GM12878 (cell line): ENCODE results near the gene IL15. TPM values are rescaled to one million over a fixed set of nuclear protein-coding genes. Genes with fewer than 3 reads are reported as not detected.

Experiments used
- ATAC-seq: fragments of 200-7000 bp; cut with Tn5 transposase; 3 replicates; pipeline ENCODE4 v1.9.1; 2020; ENCODE audit warnings: mild to moderate bottlenecking, moderate library complexity
- BruUV-seq: library from RNA; stranded (reverse); fragments of 400-500 nt; replicated peaks from 2 replicates; lab custom pipeline; 2021; lab: Mats Ljungman, UMichigan
- CTCF ChIA-PET: fragments of 300-600 bp; sonication (Branson Sonifier 250); formaldehyde crosslinking; extraction: SDS; loops from one replicate; lab custom pipeline; 2021; ENCODE audit warnings: inconsistent platforms; lab: Yijun Ruan, JAX
- POLR2A ChIA-PET: fragments of 350-600 bp; formaldehyde crosslinking; extraction: SDS; loops from one replicate; lab custom pipeline; 2021; ENCODE audit warnings: inconsistent platforms; lab: Charles Lee
- RAD21 ChIA-PET: fragments of 300-600 bp; sonication (Branson Sonifier 250); formaldehyde crosslinking; loops from one replicate; lab custom pipeline; 2023; ENCODE audit warnings: antibody characterized with exemption; ENCODE audit not compliant: unreplicated experiment; lab: Charles Lee
- SMC1A ChIA-PET: fragments of 300-600 bp; sonication (Branson Sonifier 250); formaldehyde crosslinking; loops from one replicate; lab custom pipeline; 2023; ENCODE audit not compliant: unreplicated experiment, uncharacterized antibody; lab: Charles Lee
- DNase-seq: peaks from one replicate; pipeline ENCODE4 v3.0.0-alpha.2; 2011; ENCODE audit warnings: low read depth, low spot score
- FAIRE-seq: peaks from 3 replicates; lab custom pipeline; 2011; peaks lifted over from hg19 to GRCh38; lab: Jason Lieb, UNC
- H2AFZ ChIP-seq: 2 replicates; pipeline ENCODE4 v1.6.0; 2011; ENCODE audit warnings: low read depth, low read length, control low read depth; ENCODE audit not compliant: control insufficient read depth
- H3K27ac ChIP-seq: 2 replicates; pipeline ENCODE4 v1.5.1; 2011; ENCODE audit warnings: control low read depth; ENCODE audit not compliant: control insufficient read depth, insufficient read depth
- H3K27me3 ChIP-seq, 2 experiments: replicated peaks in 1 of 2; 2 replicates each; pipeline versions ENCODE4 v1.6.0 to v1.6.1; 2011; ENCODE audit warnings: low read length in 1 of 2; ENCODE audit not compliant: control insufficient read depth in 2 of 2, insufficient read depth in 2 of 2
- H3K36me3 ChIP-seq, 2 experiments: 2 replicates each; pipeline ENCODE4 v1.5.1; 2011; ENCODE audit warnings: low read length in 1 of 2; ENCODE audit not compliant: control insufficient read depth in 2 of 2, insufficient read depth in 2 of 2
- H3K4me1 ChIP-seq: 2 replicates; pipeline ENCODE4 v1.6.1; 2011; ENCODE audit warnings: mild to moderate bottlenecking, low read length, moderate library complexity, mixed read lengths; ENCODE audit not compliant: control insufficient read depth, insufficient read depth
- H3K4me2 ChIP-seq: 2 replicates; pipeline ENCODE4 v1.6.0; 2011; ENCODE audit warnings: control low read depth; ENCODE audit not compliant: control insufficient read depth, insufficient read depth
- H3K4me3 ChIP-seq: fragments of 200-600 bp; sonication (generic); 2 replicates; pipeline ENCODE4 v1.5.1; 2016
- H3K79me2 ChIP-seq: 2 replicates; pipeline ENCODE4 v1.6.0; 2011; ENCODE audit warnings: low read length; ENCODE audit not compliant: control insufficient read depth, insufficient read depth
- H3K9ac ChIP-seq: 2 replicates; pipeline ENCODE4 v1.8.0; 2011; ENCODE audit warnings: low read length, control low read depth, mixed read lengths; ENCODE audit not compliant: control insufficient read depth, insufficient read depth
- H3K9me3 ChIP-seq: replicated peaks from 3 replicates; pipeline ENCODE4 v1.5.1; 2011; ENCODE audit warnings: mild to moderate bottlenecking, low read length; ENCODE audit not compliant: control insufficient read depth, insufficient read depth
- H4K20me1 ChIP-seq: 2 replicates; pipeline ENCODE4 v1.6.0; 2011; ENCODE audit not compliant: control insufficient read depth, insufficient read depth
- BCL3 ChIP-seq: IDR thresholded peaks from 2 replicates; pipeline ENCODE4 v1.6.1; 2011; ENCODE audit warnings: borderline replicate concordance, low read depth, mild to moderate bottlenecking, moderate library complexity, low read length; ENCODE audit not compliant: insufficient read depth, poor library complexity, severe bottlenecking
- BRCA1 ChIP-seq: IDR thresholded peaks from 2 replicates; pipeline ENCODE4 v1.6.1; 2011; ENCODE audit warnings: low read depth, low read length, improper control_type of control experiment
- CUX1 ChIP-seq: IDR thresholded peaks from 2 replicates; pipeline ENCODE4 v1.6.1; 2012; ENCODE audit warnings: improper control_type of control experiment, low read depth, low read length; ENCODE audit not compliant: insufficient replicate concordance
- GABPA ChIP-seq: IDR thresholded peaks from 2 replicates; pipeline ENCODE4 v1.6.1; 2014; ENCODE audit warnings: antibody characterized with exemption, low read depth, mild to moderate bottlenecking, inconsistent platforms
- MLLT1 ChIP-seq: fragments of 450-650 bp; IDR thresholded peaks from 2 replicates; pipeline ENCODE4 v1.6.1; 2016; ENCODE audit warnings: mild to moderate bottlenecking
- WGBS: methylation state at CpG from one replicate; pipeline ENCODE4 v1.1.6; 2016; ENCODE audit warnings: low lambda C conversion rate; ENCODE audit not compliant: insufficient replicate concordance, insufficient coverage; ENCODE audit errors: missing lambda C conversion rate; 5-methylcytosine and 5-hydroxymethylcytosine counted together
- in situ Hi-C: fragments of 300-500 bp; cut with MboI; formaldehyde crosslinking; loops from 9 replicates; pipeline ENCODE4 v1.14.3; 2018; ENCODE audit warnings: mixed read lengths
- intact Hi-C: fragments of 100-400 bp; cut with micrococcal nuclease; formaldehyde crosslinking; loops from one replicate; pipeline ENCODE4 v1.14.2; 2022; ENCODE audit not compliant: unreplicated experiment
- polyA plus RNA-seq, 11 experiments: library from polyadenylated mRNA; depleted of rRNA in 4 of 11; unstranded in 6 of 11; stranded (reverse) in 5 of 11; fragments of >200 nt; fragmentation: Nextera tagmentation in 4 of 11; fragmentation: Illumina TruSeq in 1 of 11; extraction: Ambion mirVana in 4 of 11; extraction: Trizol in 1 of 11; gene quantifications; 1 replicate in 1 of 11; 2 replicates in 10 of 11; pipeline versions ENCODE4 v1.2.1 to v1.2.3, GENCODE V29; 2011 to 2016; ENCODE audit warnings: inconsistent platforms in 2 of 11, missing spikeins in 2 of 11, low read depth in 1 of 11
- total RNA-seq, 4 experiments: library from RNA; depleted of rRNA in 3 of 4; stranded (reverse); fragments of >200 nt in 3 of 4; fragmentation: Illumina TruSeq in 1 of 4; extraction: Trizol in 1 of 4; gene quantifications; 2 replicates each; pipeline versions ENCODE4 v1.2.1 to v1.2.3, GENCODE V29; 2013 to 2021

IL15 gene
- total and polyA plus RNA-seq, 10 of the 15 experiments (the other 5 are each of a cell fraction or from before 2014, with no cell fraction given), result 6.0 to 11.4 (median 8.2) TPM

- TF ChIP-seq CUX1, result no peak
Measured at GRCh38 chr4:141675384-141675783, 39.0 kb downstream of the IL15 start (continued).

GRCh38 chr4:141676087-141676670 lies 39.8 kb downstream of the IL15 start:
- no peak for TF ChIP-seq GABPA
- no peak for TF ChIP-seq MLLT1
- no peak for TF ChIP-seq BCL3
- TF ChIP-seq BRCA1, result no peak
- DNase-seq (no peak), ATAC-seq (no peak), FAIRE-seq (no peak)
- H3K36me3 ChIP-seq, result no peaks in the 10 kb centered on the region
- ChIA-PET CTCF (interaction anchor here (1.2 to 2.1 kb wide), 2 partner anchors 24 to 52 kb away, joined by 3 to 4 read pairs; no protein-coding TSS in a partner anchor), SMC1A (interaction anchor here (1.2 to 2.0 kb wide), 3 partner anchors 9 to 26 kb away, joined by 3 to 5 read pairs (median 4); no protein-coding TSS in a partner anchor), RAD21 (no interaction called here), POLR2A (no interaction called here)
- H4K20me1 ChIP-seq, result no peaks in the 10 kb centered on the region
- no peak overlapping the region for H2AFZ ChIP-seq
- no peaks in the 10 kb centered on the region for H3K27me3 ChIP-seq
- H3K4me2 ChIP-seq, result no peak overlapping the region
- no peak overlapping the region for H3K27ac ChIP-seq
- no peaks in the 10 kb centered on the region for H3K4me1 ChIP-seq
- H3K9me3 ChIP-seq, result no peaks in the 10 kb centered on the region; the same call in 2 of the 3 replicates
- in situ Hi-C loops (no loop called here), intact Hi-C loops (no loop called here)
- no peak overlapping the region for H3K9ac ChIP-seq
- BruUV-seq, result no TSS peak
- peaks cover 2% of the 10 kb centered on the region for H3K79me2 ChIP-seq
- no peak overlapping the region for H3K4me3 ChIP-seq
- 79% methylated on average over 3 of the region's 3 CpGs for WGBS
